Measurements from ENCODE around the gene SLC25A38.

The SLC25A38 gene

GRCh38 chr3:39376959-39377634 lies 6.1 kb upstream of the SLC25A38 start:
- DNase-seq (ENCODE audit: low spot score) = no peak

DNA sequence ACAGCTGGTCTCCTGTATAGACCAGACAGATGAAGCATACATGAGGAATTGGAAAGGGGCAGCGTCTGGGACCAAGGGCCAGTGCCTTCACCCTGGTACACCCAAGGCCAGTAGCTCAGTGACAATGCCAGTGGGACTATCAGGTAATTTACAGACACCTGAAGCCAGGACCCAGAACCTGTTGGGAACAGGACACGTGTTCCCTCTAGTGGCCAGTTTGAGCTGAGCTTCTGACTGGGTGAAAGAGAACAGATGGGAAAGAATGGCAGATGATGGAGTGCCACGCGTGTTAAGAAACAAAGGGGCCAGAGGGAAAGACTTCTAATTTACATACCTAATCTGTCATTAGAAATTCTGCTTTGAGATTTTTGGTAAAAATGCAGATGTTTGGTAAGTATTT lies 5.1 kb upstream of the SLC25A38 start:
- DNase-seq (ENCODE audit: low spot score) = peak; percentile 64

GRCh38 chr3:39378957-39379777 lies 4.0 kb upstream of the SLC25A38 start:
- no peak for DNase-seq (ENCODE audit: low spot score)

GRCh38 chr3:39379778-39380155 lies 3.4 kb upstream of the SLC25A38 start:
- DNase-seq (ENCODE audit: low spot score) = no peak

- no peak for DNase-seq (ENCODE audit: low spot score)
These were observed 1.7 kb upstream of the SLC25A38 start for GRCh38 chr3:39381432-39381831.

- DNase-seq (ENCODE audit: low spot score) = peak; percentile 90
These were observed 903 bp downstream of the SLC25A38 start for GRCh38 chr3:39383881-39384664.

GRCh38 chr3:39384665-39385000 lies 1.5 kb downstream of the SLC25A38 start:
- no peak for DNase-seq (ENCODE audit: low spot score)

- no peak for DNase-seq (ENCODE audit: low spot score)
These were observed 2.4 kb downstream of the SLC25A38 start for GRCh38 chr3:39385456-39386090.

- DNase-seq (ENCODE audit: low spot score) = no peak
These were observed 3.1 kb downstream of the SLC25A38 start for GRCh38 chr3:39386318-39386717.

GRCh38 chr3:39387411-39387975 lies 4.3 kb downstream of the SLC25A38 start:
- DNase-seq (ENCODE audit: low spot score) = no peak

DNA sequence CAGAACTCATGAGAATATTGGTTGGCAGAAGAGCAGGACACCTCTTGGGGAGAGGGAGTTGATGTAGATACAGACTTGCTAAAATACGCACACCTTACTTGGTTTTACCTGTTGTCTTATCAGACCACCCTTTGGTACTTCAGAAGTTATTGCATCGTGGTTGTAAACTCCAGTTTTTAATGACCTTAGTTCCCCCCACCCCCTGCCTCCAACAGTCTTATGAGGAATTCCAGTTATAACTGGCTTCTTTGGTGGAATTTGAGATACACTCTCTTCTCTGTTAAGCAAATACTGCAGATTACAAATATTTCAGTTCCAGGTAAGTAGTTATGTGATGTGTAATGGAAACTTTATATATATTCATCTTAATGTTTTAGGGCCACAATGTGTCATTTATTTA lies 5.0 kb downstream of the SLC25A38 start:
- DNase-seq (ENCODE audit: low spot score) = no peak

DNA sequence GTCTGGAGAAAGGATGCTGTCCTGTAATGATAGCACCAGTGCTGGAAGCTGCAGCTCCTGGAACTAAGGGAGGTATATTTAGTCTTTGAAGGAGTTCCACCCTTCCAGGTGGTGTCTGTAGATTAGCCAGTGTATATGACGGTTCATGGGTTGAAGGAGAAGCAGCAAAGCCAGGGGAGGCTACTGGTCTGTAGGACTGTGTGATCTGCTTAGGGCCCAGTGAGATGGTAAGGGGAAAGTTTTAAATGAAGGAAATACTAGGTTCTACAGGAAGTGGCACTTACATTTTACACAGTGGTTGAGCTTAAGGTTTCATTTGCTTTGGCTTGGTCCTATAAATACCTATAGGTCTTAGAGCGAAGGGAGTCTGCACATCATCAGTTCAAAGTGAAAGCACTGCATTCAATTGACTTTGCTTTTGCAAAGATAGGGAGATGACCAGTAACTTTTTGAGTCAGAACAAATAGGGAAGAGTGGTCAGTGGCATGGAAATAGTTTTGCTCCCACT lies 5.6 kb downstream of the SLC25A38 start:
- no peak for DNase-seq (ENCODE audit: low spot score)

GRCh38 chr3:39390181-39390580 lies 7.0 kb downstream of the SLC25A38 start:
- DNase-seq (ENCODE audit: low spot score) = no peak

GRCh38 chr3:39396690-39397089 lies 13.5 kb downstream of the SLC25A38 start:
- no peak for DNase-seq (ENCODE audit: low spot score)

- no peak for DNase-seq (ENCODE audit: low spot score)
These were observed 15.5 kb downstream of the SLC25A38 start for GRCh38 chr3:39398700-39399099.

- no peak for DNase-seq (ENCODE audit: low spot score)
These were observed 18.8 kb downstream of the SLC25A38 start for GRCh38 chr3:39401983-39402382.

- DNase-seq (ENCODE audit: low spot score) = no peak
These were observed 21.9 kb downstream of the SLC25A38 start for GRCh38 chr3:39404943-39405686.

DNA sequence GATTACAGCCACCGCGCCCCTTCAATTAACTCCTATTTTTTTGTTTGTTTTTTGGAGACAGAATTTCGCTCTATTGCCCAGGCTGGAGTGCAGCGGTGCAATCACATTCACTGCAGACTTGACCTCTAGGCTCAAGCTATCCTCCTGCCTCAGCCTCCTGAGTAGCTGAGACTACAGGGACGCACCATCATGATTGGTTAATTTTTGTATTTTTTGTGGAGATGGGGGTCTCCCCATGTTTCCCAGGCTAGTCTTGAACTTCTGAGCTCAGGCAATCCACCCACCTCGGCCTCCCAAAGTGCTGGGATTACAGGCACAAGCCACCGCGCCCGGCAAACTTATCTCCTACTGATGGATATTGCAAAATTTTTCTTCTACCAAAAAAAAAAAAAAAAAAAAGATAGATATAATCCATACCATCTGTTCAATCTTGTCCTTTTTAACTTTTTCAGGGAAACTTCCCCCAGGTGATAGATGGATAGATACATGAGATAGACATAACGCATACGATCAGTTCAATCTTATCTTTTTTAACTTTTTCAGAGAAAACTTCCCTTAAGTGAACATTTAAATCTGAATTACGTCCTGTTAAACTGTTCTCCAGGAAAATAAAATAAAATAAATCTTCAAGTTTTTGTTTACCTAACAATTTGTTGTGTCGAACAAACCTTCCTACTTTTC lies 22.7 kb downstream of the SLC25A38 start:
- DNase-seq (ENCODE audit: low spot score) = no peak

- DNase-seq (ENCODE audit: low spot score) = peak; percentile 99
These were observed 23.4 kb downstream of the SLC25A38 start, which contains the start of gene RPSA for GRCh38 chr3:39406368-39407258. Gene RPSA (plus strand): TSS chr3:39406720. CDS start chr3:39407654, 934 bp downstream.
